SHP77 (cell line): Measurements from ENCODE around the gene WDR44.
"Not testable (repeated sequence)": the region's sequence is repeated elsewhere in the genome, so short reads cannot be mapped to it uniquely, and the experiment has no call there.

Source experiments
- DNase-seq, 2 experiments: peaks; one replicate each; lab custom pipeline; 2025; lab: John Stamatoyannopoulos, UW

The WDR44 gene

DNA sequence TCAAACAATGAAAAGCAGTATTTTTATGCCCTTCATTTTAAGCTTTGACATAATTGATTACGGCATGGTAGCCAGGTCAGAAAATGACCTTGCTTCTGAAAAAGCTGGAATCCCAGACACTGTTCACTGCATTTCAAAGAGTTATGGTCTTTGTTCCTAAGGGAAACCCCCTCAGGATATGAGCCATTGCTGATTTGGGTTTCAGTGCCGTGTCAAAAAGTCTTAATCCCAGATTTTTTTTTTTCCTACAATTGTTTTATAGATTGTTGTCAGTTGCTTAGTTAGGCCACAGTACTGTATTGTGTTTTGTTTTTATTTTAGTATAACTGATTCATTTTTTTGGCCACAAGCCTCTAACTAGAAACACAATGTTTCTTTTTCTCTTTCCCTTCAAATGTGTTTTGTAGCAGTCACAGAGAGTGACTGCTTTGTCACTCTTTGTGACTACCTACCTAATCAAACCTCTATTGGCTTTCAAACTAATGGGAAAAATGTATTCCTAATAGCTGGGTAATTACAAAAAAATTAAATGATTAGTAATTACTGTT lies 10.3 kb downstream of the WDR44 start:
- no peak for DNase-seq

DNA sequence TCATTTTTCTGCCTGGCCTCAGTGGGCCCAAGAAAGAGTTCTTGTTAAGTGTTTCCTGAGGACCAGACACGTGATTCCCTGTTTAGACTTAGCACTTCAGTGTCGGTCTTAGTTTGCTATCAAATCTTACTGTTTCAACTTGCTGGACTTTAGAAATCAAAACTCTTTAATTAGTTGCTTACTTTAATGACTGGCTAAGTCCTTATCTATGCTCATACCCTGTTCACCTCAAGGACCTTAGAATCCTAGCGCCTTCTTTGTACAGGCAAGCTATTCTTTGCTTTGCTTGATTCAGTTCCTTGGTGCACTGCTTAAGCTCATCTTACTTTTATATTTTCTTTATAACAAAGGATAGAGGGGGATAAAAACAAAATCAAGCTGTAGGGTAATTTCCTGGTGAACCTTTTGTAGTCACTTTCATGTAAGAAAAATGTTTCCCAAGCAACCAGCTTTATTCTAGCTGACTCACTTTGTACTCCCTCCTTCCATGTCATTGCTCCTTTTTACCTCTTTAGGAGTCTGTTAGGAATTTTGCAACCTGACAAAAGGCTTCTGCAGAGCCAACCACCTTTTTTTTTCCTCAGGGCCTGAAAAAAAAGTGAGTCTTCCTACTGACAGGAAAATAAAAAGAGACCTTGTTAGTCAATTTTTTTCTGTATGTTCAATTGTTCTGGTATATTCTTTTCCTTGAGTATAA lies 14.7 kb downstream of the WDR44 start:
- DNase-seq, result no peak

DNA sequence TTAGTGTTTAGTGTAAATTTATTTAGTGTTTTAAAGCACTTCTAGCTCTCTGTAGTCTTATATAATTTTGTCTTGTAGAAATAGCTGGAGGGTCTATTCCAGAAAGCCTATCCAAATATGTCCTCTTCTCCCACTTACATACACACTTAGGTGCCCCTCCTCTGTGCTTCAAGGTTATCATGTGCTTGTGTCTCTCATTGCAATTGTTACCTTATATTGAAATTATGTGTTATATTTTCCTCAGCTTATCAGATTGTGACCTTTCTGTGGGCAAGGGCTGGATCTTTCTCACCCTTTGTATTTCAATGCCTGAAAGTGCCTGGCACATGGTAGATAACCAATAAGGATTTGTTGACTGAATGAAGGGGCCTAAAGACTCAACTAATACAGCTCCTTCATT lies 18.4 kb downstream of the WDR44 start:
- DNase-seq, result no peak

GRCh38 chrX:118367338-118367737 lies 21.4 kb downstream of the WDR44 start:
- DNase-seq, result no peak

DNA sequence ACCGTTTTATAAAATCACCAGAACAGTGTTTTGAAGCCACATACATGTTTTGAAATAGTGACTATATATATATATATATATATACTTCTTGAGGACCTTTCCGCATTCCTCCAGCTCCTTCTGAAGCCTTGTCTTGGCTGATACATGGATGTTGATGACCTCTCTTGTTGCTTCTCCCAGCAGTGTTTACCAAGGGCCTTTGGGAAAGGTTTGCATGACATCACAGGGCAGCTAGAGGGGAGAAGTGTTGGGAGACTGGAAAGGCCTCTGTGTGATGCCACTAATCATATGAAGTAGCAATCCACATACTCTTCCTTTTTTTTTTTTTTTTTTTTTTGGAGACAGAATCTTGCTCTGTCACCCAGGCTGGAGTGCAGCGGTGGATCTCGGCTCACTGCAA lies 22.5 kb downstream of the WDR44 start:
- DNase-seq, result no peak

- no peak for DNase-seq
Measured at GRCh38 chrX:118370921-118371624, 25.2 kb downstream of the WDR44 start.

DNA sequence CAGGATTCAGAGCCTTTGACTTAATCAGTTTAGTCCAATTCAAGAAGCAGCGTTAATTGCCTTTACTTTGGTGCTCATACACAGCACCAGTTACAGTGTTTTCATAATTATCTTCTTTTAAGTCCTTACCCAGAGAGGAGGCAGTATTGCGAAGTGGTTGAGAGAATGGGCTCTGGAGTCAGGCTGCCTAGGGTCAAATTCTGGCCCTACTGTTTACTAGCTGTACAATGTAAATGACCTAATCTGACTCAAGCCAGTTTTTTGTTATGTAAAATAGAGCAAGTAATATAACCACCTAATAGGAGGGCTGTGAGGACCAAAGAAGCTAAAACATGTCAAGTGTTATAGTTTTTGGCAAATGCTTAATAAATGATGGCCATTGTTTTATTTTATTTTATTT lies 27.6 kb downstream of the WDR44 start:
- DNase-seq, result no peak

GRCh38 chrX:118383120-118383519 lies 37.2 kb downstream of the WDR44 start:
- DNase-seq, result no peak

DNA sequence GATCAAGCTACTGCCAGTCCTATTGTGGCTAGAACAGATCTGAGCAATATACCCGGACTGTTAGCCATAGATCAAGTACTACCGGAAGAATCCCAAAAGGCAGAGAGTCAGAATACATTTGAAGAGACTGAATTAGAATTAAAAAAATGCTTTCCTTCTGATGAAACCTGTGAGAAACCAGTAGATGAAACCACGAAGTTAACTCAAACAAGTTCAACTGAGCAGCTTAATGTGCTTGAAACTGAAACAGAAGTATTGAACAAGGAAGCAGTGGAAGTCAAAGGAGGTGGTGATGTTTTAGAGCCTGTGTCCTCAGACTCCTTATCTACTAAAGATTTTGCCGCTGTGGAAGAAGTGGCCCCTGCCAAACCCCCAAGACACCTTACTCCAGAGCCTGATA lies 46.8 kb downstream of the WDR44 start:
- no peak for DNase-seq

GRCh38 chrX:118396113-118396512 lies 50.2 kb downstream of the WDR44 start:
- no peak for DNase-seq

DNA sequence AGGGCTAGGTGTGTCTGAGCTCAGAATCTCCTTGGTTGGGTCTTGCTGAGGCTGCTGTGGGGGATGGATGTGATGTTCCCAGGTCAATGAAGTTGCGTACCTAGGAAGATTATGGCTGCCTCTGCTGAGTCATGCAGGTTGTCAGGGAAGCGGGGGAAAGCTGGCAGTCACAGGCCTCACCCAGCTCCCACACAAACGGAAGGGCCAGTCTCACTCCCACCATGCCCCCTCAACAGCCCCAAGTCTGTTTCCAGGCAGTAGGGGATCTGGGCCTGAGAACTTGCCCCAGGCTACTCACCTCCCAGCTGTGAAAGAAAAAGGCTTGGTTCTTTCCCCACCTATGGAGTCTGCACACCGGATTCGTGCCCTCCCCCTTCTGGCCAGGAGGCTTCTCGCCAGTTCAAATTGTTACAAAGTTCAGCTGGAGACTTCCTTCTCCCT lies 72.9 kb downstream of the WDR44 start:
- DNase-seq, result no peak

DNA sequence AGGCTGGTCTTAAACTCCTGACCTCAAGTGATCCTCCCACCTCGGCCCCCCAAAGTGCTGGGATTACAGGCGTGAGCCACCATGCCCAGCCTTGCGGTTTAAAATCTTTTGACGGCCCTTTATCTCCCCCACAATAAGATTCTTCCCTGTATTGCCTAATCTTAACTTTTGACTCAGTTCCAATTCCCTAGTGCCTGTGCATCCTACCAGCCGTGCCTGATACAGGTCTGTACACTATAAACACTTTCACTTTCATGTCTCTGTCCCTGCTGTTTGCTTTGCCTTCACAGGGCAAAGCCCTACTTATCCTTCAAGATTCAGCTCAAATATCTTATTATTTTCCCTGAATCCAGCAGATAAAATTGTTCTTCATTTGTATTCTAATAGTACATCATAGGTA lies 74.6 kb downstream of the WDR44 start:
- no peak for DNase-seq

DNA sequence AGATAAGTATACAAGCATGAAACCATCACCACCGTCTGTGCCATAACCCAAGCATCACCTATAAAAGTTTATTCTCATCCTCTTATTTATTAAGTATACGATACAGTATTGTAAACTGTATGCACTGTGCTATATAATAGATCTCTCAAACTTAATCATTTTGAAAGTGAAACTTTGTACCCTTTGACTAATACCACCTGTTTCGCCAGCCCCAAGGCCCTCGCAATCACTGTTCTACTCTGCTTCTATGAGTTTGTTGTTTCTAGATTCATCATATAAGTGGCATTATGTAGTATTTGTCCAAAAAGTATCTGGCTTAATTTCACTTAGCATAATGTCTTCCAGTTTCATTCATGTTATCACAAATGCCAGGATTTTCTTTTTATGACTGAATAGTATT lies 77.7 kb downstream of the WDR44 start:
- DNase-seq, result no peak

- no peak for DNase-seq
Measured at GRCh38 chrX:118432799-118433198, 86.9 kb downstream of the WDR44 start.

- DNase-seq, result no peak
Measured at GRCh38 chrX:118437283-118437682, 91.4 kb downstream of the WDR44 start.

DNA sequence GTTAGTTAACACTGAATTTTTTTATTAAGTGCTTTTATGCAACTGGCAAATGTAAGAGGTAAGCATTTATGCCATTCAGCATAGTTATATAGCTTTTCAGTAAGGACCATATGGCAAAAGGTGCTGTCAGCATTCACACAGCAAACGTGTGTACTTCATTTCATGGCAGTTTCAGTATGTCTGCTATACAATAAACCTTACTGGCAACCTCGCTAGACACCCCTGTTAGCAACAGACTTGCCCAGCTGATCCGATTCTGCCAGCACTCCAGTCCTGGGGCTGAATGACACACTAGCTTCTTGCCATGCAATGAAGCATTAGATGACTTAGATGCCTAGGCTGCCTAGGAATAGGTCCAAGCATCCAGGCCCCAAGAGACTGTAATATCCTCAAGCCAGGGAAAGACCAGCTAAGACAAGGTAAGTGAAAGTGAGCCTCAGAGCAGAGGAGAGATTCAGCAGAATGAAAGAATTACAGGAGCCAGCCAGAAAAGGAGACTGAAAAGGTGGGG lies 102.4 kb downstream of the WDR44 start:
- no peak for DNase-seq

DNA sequence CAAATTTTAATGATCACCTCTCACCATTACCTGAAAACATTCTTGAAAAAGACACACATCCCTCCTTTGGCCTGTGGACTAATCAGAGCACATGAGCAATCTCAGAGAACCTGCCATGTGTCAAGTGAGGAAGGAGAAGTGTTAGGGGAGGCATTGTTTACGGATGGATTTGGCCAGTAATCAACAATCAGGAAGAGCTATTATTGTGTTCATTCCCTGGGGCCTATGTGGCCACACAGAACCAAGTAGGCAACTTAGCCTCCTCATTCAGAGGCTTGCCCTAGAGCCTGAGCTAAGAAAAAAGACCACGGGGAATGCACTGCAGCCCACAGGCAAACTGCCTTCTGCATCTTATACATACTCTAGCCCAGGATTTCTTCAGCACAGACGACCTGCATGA lies 109.1 kb downstream of the WDR44 start:
- no peak for DNase-seq

GRCh38 chrX:118459494-118459893 lies 113.6 kb downstream of the WDR44 start:
- DNase-seq, result peak; percentile 26 to 39

DNA sequence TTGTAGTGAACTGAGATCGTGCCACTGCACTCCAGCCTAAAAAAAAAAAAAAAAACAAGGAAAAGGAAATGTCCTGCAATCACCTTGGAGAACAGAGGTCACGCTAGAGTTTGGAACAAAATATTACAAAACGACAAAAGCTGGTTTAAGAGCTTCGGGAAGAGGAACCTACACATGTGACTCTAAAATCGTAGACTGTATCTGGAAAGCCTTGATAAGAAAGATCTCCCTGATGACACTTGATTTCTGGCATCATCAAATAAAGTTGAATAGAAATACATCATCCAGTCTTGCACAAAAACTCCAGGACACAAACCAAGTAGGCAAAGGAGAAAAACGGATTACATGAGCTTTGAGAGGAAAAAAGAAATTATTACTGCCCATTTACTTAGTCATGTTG lies 118.6 kb downstream of the WDR44 start:
- DNase-seq, result no peak

GRCh38 chrX:118468122-118468521 lies 122.2 kb downstream of the WDR44 start:
- DNase-seq, result no peak

DNA sequence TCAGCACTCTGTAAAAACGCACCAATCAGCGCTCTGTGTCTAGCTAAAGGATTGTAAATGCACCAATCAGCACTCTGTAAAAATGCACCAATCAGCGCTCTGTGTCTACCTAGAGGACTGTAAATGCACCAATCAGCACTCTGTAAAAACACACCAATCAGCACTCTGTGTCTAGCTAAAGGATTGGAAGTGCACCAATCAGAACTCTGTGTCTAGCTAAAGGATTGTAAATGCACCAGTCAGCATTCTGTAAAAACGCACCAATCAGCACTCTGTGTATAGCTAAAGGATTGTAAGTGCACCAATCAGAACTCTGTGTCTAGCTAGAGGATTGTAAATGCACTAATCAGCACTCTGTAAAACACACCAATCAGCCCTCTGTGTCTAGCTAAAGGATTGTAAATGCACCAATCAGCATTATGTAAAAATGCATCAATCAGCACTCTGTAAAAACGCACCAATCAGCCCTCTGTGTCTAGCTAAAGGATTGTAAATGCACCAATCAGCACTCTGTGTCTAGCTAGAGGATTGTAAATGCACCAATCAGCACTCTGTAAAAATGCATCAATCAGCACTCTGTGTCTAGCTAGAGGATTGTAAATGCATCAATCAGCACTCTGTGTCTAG lies 124.9 kb downstream of the WDR44 start:
- DNase-seq, result not testable (repeated sequence)

DNA sequence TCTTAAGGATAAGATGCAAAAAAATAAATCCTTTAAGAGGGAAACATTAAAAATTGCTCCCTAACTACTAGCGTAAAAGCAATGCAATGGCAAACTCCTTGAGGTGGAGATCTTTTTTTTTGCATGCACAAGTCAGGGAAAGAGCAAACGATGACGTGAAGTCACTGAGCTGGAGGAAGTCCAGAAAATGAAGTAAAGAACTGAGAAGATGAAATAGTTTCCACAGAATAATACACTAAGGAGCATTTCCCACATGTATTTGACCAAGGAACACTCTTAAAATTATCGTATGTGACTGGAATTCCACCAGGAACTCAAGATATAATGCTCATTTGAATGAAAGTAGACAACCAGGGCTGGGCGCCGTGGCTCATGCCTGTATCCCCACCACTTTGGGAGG lies 128.7 kb downstream of the WDR44 start:
- DNase-seq, result no peak

DNA sequence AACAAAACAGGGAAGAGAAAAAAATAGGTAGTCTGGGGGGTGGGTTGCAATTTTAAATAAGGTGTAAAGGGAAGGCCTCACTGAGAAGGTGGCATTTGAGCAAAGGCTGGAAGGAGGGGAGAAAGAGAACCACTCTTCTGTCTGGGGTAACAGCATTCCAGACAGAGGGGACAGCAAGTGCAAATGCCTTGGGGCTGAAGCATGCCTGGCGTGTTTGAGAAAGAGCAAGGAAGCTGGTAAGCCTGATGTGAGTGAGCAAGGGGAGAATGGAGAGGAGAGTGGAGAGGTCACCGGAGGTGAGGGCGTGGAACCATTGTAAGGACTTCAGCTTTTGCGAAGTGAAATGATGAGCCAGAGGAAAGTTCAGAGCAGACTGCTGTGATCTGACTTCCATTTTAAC lies 130.0 kb downstream of the WDR44 start:
- no peak for DNase-seq
